ENCODE measurements around the gene TNFAIP8L1.

TNFAIP8L1 gene

GRCh38 chr19:4598712-4599111 is 40.6 kb upstream of the TNFAIP8L1 start:
- H3K27me3 ChIP-seq (replicated peaks; ENCODE audit: insufficient read depth, low read length) = peaks cover 87% of the 10 kb centered on the region
- no peaks in the 10 kb centered on the region for H3K9me2 ChIP-seq (replicated peaks; ENCODE audit: insufficient read depth, low read length)
- no peak overlapping the region for H3K27ac ChIP-seq (ENCODE audit: low read length)
- peak overlapping the region; percentile 51; the same call in 1 of the 2 replicates for H3K4me3 ChIP-seq (ENCODE audit: low read length)
- TF ChIP-seq CTCF (IDR thresholded peaks at IDR 0.05; ENCODE audit: low read length) (no peak), EZH2phosphoT487 (IDR thresholded peaks at IDR 0.05; ENCODE audit: low read length) (no peak), EZH2 (optimal IDR thresholded peaks at IDR 0.05; ENCODE audit: low read depth, low read length) (no peak)
- no peaks in the 10 kb centered on the region for H3F3A ChIP-seq (ENCODE audit: insufficient read depth, low read length)
- H4K20me1 ChIP-seq (ENCODE audit: insufficient read depth, low read length) = no peaks in the 10 kb centered on the region
- H3K36me3 ChIP-seq (replicated peaks; ENCODE audit: insufficient read depth, low read length) = no peaks in the 10 kb centered on the region
- no peak for DNase-seq
- H2AFZ ChIP-seq (ENCODE audit: low read length) = no peak overlapping the region
- no peaks in the 10 kb centered on the region for H3K79me2 ChIP-seq (ENCODE audit: low read length)
- no peak overlapping the region for H3K9ac ChIP-seq (ENCODE audit: low read length)
- H3K4me2 ChIP-seq (ENCODE audit: low read depth, low read length) = peak overlapping the region; percentile 96
- no peaks in the 10 kb centered on the region; the same call in 1 of the 2 replicates for H3K4me1 ChIP-seq (ENCODE audit: low read length)
- H3K9me3 ChIP-seq (replicated peaks; ENCODE audit: insufficient read depth, low read length) = no peaks in the 10 kb centered on the region

GRCh38 chr19:4600082-4600481 is 39.2 kb upstream of the TNFAIP8L1 start:
- no peaks in the 10 kb centered on the region for H3K9me3 ChIP-seq (replicated peaks; ENCODE audit: insufficient read depth, low read length)
- no peak overlapping the region for H2AFZ ChIP-seq (ENCODE audit: low read length)
- no peaks in the 10 kb centered on the region for H4K20me1 ChIP-seq (ENCODE audit: insufficient read depth, low read length)
- no peak overlapping the region for H3K4me2 ChIP-seq (ENCODE audit: low read depth, low read length)
- TF ChIP-seq EZH2phosphoT487 (IDR thresholded peaks at IDR 0.05; ENCODE audit: low read length) (no peak), CTCF (IDR thresholded peaks at IDR 0.05; ENCODE audit: low read length) (no peak)
- H3K9me2 ChIP-seq (replicated peaks; ENCODE audit: insufficient read depth, low read length) = no peaks in the 10 kb centered on the region
- H3K9ac ChIP-seq (ENCODE audit: low read length) = no peak overlapping the region
- no peaks in the 10 kb centered on the region; the same call in 1 of the 2 replicates for H3K4me1 ChIP-seq (ENCODE audit: low read length)
- no peaks in the 10 kb centered on the region for H3K36me3 ChIP-seq (replicated peaks; ENCODE audit: insufficient read depth, low read length)
- no peaks in the 10 kb centered on the region for H3F3A ChIP-seq (ENCODE audit: insufficient read depth, low read length)
- no peak overlapping the region for H3K4me3 ChIP-seq (ENCODE audit: low read length)
- no peak for DNase-seq
- H3K27me3 ChIP-seq (replicated peaks; ENCODE audit: insufficient read depth, low read length) = peaks cover 89% of the 10 kb centered on the region
- H3K79me2 ChIP-seq (ENCODE audit: low read length) = no peaks in the 10 kb centered on the region
- H3K27ac ChIP-seq (ENCODE audit: low read length) = no peak overlapping the region

GRCh38 chr19:4600893-4601292 is 38.4 kb upstream of the TNFAIP8L1 start:
- no peak for TF ChIP-seq EZH2 (optimal IDR thresholded peaks at IDR 0.05; ENCODE audit: low read depth, low read length)
- TF ChIP-seq CTCF (IDR thresholded peaks at IDR 0.05; ENCODE audit: low read length) = no peak
- no peak for TF ChIP-seq EZH2phosphoT487 (IDR thresholded peaks at IDR 0.05; ENCODE audit: low read length)
- Histone ChIP-seq H3K79me2 (ENCODE audit: low read length) (no peaks in the 10 kb centered on the region), H3K27me3 (replicated peaks; ENCODE audit: insufficient read depth, low read length) (peaks cover 86% of the 10 kb centered on the region), H3K4me2 (ENCODE audit: low read depth, low read length) (no peak overlapping the region), H3K4me1 (ENCODE audit: low read length) (no peaks in the 10 kb centered on the region; the same call in 1 of the 2 replicates), H3K36me3 (replicated peaks; ENCODE audit: insufficient read depth, low read length) (no peaks in the 10 kb centered on the region), H3K27ac (ENCODE audit: low read length) (no peak overlapping the region), H3K9ac (ENCODE audit: low read length) (no peak overlapping the region), H3K9me2 (replicated peaks; ENCODE audit: insufficient read depth, low read length) (no peaks in the 10 kb centered on the region), H3K4me3 (ENCODE audit: low read length) (no peak overlapping the region), H2AFZ (ENCODE audit: low read length) (no peak overlapping the region), H3F3A (ENCODE audit: insufficient read depth, low read length) (no peaks in the 10 kb centered on the region), H4K20me1 (ENCODE audit: insufficient read depth, low read length) (no peaks in the 10 kb centered on the region), H3K9me3 (replicated peaks; ENCODE audit: insufficient read depth, low read length) (no peaks in the 10 kb centered on the region)
- no peak for DNase-seq
